Measurements from ENCODE around the gene CDO1. TPM values are rescaled to one million over a fixed set of nuclear protein-coding genes. Genes with fewer than 3 reads are reported as not detected.

CDO1 gene
- total RNA-seq, 1 experiment from 2014 or later = 0.17 TPM

DNA sequence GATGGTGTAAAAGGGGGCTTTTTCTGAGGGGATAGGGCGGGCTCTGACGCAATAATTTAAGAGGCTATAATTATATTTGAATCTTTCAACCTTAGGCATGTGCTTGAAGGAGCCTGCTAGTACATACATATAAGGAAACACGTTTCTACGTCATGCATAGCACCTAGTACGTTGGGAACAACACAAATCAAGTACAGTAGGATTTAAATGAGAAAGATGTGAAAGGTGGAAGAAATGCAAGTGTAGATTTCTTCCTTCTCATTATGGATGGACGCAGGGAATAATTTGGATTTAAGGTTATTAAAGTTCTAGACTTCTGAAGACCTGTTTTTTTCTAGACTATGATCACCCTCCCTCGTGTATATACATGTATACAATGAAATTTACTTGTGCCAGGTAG lies 927 bp upstream of the CDO1 start:
- CTCF ChIA-PET = no interaction called here
- H3K9ac ChIP-seq (ENCODE audit: low read length) = no peak overlapping the region
- no peaks in the 10 kb centered on the region for H3K4me1 ChIP-seq (ENCODE audit: control insufficient read depth in 1 of 2, insufficient read depth in 2 of 2, low read length in 2 of 2)
- H3K4me3 ChIP-seq (replicated peaks in 1 of 2; ENCODE audit: low read depth in 1 of 2, low read length in 2 of 2) = no peak overlapping the region
- RAD21 ChIA-PET (ENCODE audit: low non-redundant PET in 1 of 2, low total read pairs in 2 of 2, uncharacterized antibody in 2 of 2, unreplicated experiment in 2 of 2) = no interaction called here
- intact Hi-C loops (cut with micrococcal nuclease) = no loop called here
- ATAC-seq (no peak), DNase-seq (ENCODE audit: low read depth, low spot score) (no peak)
- H2AFZ ChIP-seq (ENCODE audit: low read depth, low read length, poor library complexity, severe bottlenecking) = no peak overlapping the region
- POLR2A ChIA-PET = no interaction called here
- no peaks in the 10 kb centered on the region for H3K36me3 ChIP-seq (ENCODE audit: control insufficient read depth in 1 of 2, insufficient read depth in 2 of 2, low read length in 2 of 2)
- no peak for TF ChIP-seq YY1 (IDR thresholded peaks at IDR 0.05; ENCODE audit: extremely low read depth, insufficient replicate concordance, low read depth, low read length)
- no peak for TF ChIP-seq ELF1 (IDR thresholded peaks at IDR 0.05; ENCODE audit: borderline replicate concordance, low read depth)
- TF ChIP-seq POLR2A (IDR thresholded peaks at IDR 0.05; ENCODE audit: borderline replicate concordance, extremely low read depth, insufficient read depth, insufficient read length) = no peak
- no peak for TF ChIP-seq SIN3A (IDR thresholded peaks at IDR 0.05; ENCODE audit: low read depth)
- no peak for TF ChIP-seq EZH2phosphoT487 (IDR thresholded peaks at IDR 0.05; ENCODE audit: borderline replicate concordance)
- no peak for TF ChIP-seq CBX3 (IDR thresholded peaks at IDR 0.05; ENCODE audit: low read depth)
- no peak for TF ChIP-seq ZFX (IDR thresholded peaks at IDR 0.05)
- TF ChIP-seq TCF7L2 (IDR thresholded peaks at IDR 0.05; ENCODE audit: borderline replicate concordance, extremely low read depth, insufficient read depth, insufficient read length) = no peak
- TF ChIP-seq EGR1 (IDR thresholded peaks at IDR 0.05; ENCODE audit: low read depth) = no peak
- no peak for TF ChIP-seq EZH2 (IDR thresholded peaks at IDR 0.05)
- TF ChIP-seq POLR2AphosphoS5 (IDR thresholded peaks at IDR 0.05; ENCODE audit: low read depth, low read length) = no peak
- TF ChIP-seq JUND (IDR thresholded peaks at IDR 0.05) = no peak
- no peak for TF ChIP-seq RAD21 (IDR thresholded peaks at IDR 0.05; ENCODE audit: low read depth)
- no peak for TF ChIP-seq SRF (IDR thresholded peaks at IDR 0.05; ENCODE audit: low read depth)
- TF ChIP-seq, protein P1, sequence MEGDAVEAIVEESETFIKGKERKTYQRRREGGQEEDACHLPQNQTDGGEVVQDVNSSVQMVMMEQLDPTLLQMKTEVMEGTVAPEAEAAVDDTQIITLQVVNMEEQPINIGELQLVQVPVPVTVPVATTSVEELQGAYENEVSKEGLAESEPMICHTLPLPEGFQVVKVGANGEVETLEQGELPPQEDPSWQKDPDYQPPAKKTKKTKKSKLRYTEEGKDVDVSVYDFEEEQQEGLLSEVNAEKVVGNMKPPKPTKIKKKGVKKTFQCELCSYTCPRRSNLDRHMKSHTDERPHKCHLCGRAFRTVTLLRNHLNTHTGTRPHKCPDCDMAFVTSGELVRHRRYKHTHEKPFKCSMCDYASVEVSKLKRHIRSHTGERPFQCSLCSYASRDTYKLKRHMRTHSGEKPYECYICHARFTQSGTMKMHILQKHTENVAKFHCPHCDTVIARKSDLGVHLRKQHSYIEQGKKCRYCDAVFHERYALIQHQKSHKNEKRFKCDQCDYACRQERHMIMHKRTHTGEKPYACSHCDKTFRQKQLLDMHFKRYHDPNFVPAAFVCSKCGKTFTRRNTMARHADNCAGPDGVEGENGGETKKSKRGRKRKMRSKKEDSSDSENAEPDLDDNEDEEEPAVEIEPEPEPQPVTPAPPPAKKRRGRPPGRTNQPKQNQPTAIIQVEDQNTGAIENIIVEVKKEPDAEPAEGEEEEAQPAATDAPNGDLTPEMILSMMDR (IDR thresholded peaks at IDR 0.05 in 2 of 3, conservative IDR thresholded peaks at IDR 0.05 in 1 of 3; ENCODE audit: borderline replicate concordance in 1 of 3, insufficient read depth in 1 of 3, low read depth in 2 of 3, low read length in 2 of 3) = no peak
- TF ChIP-seq, protein P2, sequence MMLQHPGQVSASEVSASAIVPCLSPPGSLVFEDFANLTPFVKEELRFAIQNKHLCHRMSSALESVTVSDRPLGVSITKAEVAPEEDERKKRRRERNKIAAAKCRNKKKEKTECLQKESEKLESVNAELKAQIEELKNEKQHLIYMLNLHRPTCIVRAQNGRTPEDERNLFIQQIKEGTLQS (IDR thresholded peaks at IDR 0.05) = no peak
- TF ChIP-seq, protein P3, sequence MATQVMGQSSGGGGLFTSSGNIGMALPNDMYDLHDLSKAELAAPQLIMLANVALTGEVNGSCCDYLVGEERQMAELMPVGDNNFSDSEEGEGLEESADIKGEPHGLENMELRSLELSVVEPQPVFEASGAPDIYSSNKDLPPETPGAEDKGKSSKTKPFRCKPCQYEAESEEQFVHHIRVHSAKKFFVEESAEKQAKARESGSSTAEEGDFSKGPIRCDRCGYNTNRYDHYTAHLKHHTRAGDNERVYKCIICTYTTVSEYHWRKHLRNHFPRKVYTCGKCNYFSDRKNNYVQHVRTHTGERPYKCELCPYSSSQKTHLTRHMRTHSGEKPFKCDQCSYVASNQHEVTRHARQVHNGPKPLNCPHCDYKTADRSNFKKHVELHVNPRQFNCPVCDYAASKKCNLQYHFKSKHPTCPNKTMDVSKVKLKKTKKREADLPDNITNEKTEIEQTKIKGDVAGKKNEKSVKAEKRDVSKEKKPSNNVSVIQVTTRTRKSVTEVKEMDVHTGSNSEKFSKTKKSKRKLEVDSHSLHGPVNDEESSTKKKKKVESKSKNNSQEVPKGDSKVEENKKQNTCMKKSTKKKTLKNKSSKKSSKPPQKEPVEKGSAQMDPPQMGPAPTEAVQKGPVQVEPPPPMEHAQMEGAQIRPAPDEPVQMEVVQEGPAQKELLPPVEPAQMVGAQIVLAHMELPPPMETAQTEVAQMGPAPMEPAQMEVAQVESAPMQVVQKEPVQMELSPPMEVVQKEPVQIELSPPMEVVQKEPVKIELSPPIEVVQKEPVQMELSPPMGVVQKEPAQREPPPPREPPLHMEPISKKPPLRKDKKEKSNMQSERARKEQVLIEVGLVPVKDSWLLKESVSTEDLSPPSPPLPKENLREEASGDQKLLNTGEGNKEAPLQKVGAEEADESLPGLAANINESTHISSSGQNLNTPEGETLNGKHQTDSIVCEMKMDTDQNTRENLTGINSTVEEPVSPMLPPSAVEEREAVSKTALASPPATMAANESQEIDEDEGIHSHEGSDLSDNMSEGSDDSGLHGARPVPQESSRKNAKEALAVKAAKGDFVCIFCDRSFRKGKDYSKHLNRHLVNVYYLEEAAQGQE (IDR thresholded peaks at IDR 0.05; ENCODE audit: low read depth) = no peak
- TF ChIP-seq CEBPB (IDR thresholded peaks at IDR 0.05; ENCODE audit: low read depth) = no peak
- no peak for TF ChIP-seq ZNF274 (IDR thresholded peaks at IDR 0.05; ENCODE audit: low read depth, low read length)
- no peaks in the 10 kb centered on the region for H3K79me2 ChIP-seq (ENCODE audit: insufficient read depth, low read length)
- H3K27me3 ChIP-seq (ENCODE audit: insufficient read depth, low read length) = no peaks in the 10 kb centered on the region
- no peak overlapping the region for H3K4me2 ChIP-seq (ENCODE audit: low read length)
- no peaks in the 10 kb centered on the region for H3K9me2 ChIP-seq (ENCODE audit: insufficient read depth)
- H3K27ac ChIP-seq (ENCODE audit: low read depth, low read length) = no peak overlapping the region
- no peaks in the 10 kb centered on the region for H3K9me3 ChIP-seq (ENCODE audit: control insufficient read depth in 1 of 2, insufficient read depth in 1 of 2, low read depth in 1 of 2, low read length in 2 of 2)
- no TSS peak for BruUV-seq (replicated peaks)
- H4K20me1 ChIP-seq (ENCODE audit: insufficient read depth) = no peaks in the 10 kb centered on the region
